Esophagus (tissue), 2 donors: ENCODE data around the gene SLC17A4. TPM values are rescaled to one million over a fixed set of nuclear protein-coding genes. Genes with fewer than 3 reads are reported as not detected.

Experiments used
- H3K27ac ChIP-seq, 2 donors: one replicate each; pipeline ENCODE4 v1.5.1; 2013; ENCODE audit warnings: low read depth in 2 of 2, mild to moderate bottlenecking in 2 of 2, inconsistent platforms in 1 of 2, low read length in 1 of 2, moderate library complexity in 1 of 2
- H3K27me3 ChIP-seq, 2 donors: one replicate each; pipeline ENCODE4 v1.6.1; 2013; ENCODE audit warnings: low read length in 2 of 2, control low read depth in 1 of 2, mild to moderate bottlenecking in 1 of 2; ENCODE audit not compliant: insufficient read depth in 2 of 2, control insufficient read depth in 1 of 2
- H3K36me3 ChIP-seq, 2 donors: one replicate each; pipeline ENCODE4 v1.6.1; 2013; ENCODE audit warnings: low read length in 1 of 2; ENCODE audit not compliant: control insufficient read depth in 2 of 2, insufficient read depth in 2 of 2
- H3K4me1 ChIP-seq, 2 donors: one replicate each; pipeline ENCODE4 v1.6.1; 2013; ENCODE audit warnings: low read length in 1 of 2; ENCODE audit not compliant: control insufficient read depth in 2 of 2, insufficient read depth in 2 of 2
- H3K4me3 ChIP-seq, 2 donors: one replicate each; pipeline ENCODE4 v1.5.1; 2013; ENCODE audit warnings: low read length in 2 of 2, mild to moderate bottlenecking in 2 of 2, low read depth in 1 of 2, moderate library complexity in 1 of 2
- H3K9me3 ChIP-seq, 2 donors: one replicate each; pipeline ENCODE4 v1.6.1; 2013; ENCODE audit warnings: mild to moderate bottlenecking in 2 of 2, low read depth in 1 of 2, low read length in 1 of 2, moderate library complexity in 1 of 2; ENCODE audit not compliant: control insufficient read depth in 2 of 2, insufficient read depth in 1 of 2
- WGBS, 2 donors: extraction: QIAGEN DNeasy Blood & Tissue Kit; methylation state at CpG; one replicate each; pipeline ENCODE4 v1.1.7; 2013; 5-methylcytosine and 5-hydroxymethylcytosine counted together
- polyA plus RNA-seq, 2 donors: library from polyadenylated mRNA; stranded (reverse); fragments of 200-250 nt; gene quantifications; one replicate each; pipeline ENCODE4 v1.2.3, GENCODE V29; 2013
- donor health status: healthy with polysubstance abuse.
- donor health status: Bipolar disorder and iron deficiency.

Gene SLC17A4
- polyA plus RNA-seq, 2 donors: not detected

DNA sequence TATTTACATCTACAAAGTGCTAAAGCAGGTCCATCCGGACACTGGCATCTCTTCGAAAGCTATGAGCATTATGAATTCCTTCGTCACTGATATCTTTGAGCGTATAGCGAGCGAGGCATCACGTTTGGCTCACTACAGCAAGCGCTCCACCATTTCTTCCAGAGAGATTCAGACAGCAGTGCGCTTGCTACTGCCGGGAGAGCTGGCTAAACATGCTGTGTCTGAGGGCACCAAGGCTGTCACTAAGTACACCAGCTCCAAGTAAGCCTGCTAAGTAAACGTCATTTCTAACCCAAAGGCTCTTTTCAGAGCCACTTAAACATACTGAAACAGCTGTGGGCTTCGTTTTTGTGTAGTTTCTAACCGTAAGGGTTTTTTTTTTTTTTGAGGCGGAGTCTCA is 27.5 kb upstream of the SLC17A4 start:
- 84 to 85% methylated on average over 14 of the region's 14 CpGs for WGBS, 2 donors
- Histone ChIP-seq H3K4me3 (no peak overlapping the region), H3K27ac (no peak overlapping the region), H3K9me3 (peaks cover 2 to 4% of the 10 kb centered on the region in 2 donors), H3K36me3 (no peaks in the 10 kb centered on the region), H3K4me1 (peaks cover 0 to 3% of the 10 kb centered on the region in 2 donors), H3K27me3 (peaks cover 0 to 2% of the 10 kb centered on the region in 2 donors)

DNA sequence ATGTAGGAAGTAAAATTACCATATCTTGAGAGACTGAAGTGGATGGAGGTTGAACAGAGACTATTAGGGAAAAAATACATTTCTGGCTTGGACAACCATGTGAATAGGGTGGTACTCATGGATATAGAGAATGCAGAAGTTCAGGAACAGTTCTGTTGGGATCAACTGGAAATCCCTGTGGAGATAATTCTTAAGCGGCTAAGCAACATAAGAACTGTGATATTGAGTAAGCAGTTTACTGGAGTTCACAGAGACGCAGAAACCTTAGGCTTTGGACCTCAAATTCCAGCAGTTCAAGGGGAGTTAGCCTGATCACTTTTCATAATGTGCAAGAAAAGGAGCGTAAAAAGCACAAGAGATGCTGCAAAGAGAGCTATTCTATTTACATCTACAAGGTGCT is 23.6 kb upstream of the SLC17A4 start:
- H3K9me3 ChIP-seq: peaks cover 2 to 4% of the 10 kb centered on the region in 2 donors
- peaks cover 0 to 2% of the 10 kb centered on the region in 2 donors for H3K27me3 ChIP-seq
- no peak overlapping the region for H3K4me3 ChIP-seq
- H3K4me1 ChIP-seq: peaks cover 0 to 3% of the 10 kb centered on the region in 2 donors
- H3K27ac ChIP-seq: no peak overlapping the region
- H3K36me3 ChIP-seq: no peaks in the 10 kb centered on the region
- whole genome bisulfite sequencing, 2 donors: 88 to 91% methylated on average over 3 of the region's 3 CpGs

DNA sequence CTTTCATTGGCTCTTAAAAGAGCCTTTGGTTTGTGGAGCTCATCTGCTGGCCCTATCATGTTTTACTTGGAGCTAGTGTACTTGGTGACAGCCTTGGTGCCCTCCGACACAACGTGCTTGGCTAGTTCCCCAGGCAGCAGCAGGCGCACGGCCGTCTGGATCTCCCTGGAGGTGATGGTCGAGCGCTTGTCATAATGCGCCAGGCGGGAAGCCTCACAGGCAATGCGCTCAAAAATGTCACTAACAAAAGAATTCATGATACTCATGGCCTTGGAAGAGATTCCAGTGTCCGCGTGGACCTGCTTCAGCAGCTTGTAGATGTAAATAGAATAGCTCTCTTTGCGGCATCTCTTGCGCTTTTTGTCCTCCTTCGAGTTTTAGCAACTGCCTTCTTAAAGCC is 22.8 kb upstream of the SLC17A4 start:
- peaks cover 2 to 4% of the 10 kb centered on the region in 2 donors for H3K9me3 ChIP-seq
- peaks cover 0 to 2% of the 10 kb centered on the region in 2 donors for H3K27me3 ChIP-seq
- no peaks in the 10 kb centered on the region for H3K36me3 ChIP-seq
- no peak overlapping the region for H3K4me3 ChIP-seq
- peaks cover 0 to 3% of the 10 kb centered on the region in 2 donors for H3K4me1 ChIP-seq
- H3K27ac ChIP-seq: no peak overlapping the region
- 93% methylated on average over 15 of the region's 15 CpGs for WGBS, 2 donors

DNA sequence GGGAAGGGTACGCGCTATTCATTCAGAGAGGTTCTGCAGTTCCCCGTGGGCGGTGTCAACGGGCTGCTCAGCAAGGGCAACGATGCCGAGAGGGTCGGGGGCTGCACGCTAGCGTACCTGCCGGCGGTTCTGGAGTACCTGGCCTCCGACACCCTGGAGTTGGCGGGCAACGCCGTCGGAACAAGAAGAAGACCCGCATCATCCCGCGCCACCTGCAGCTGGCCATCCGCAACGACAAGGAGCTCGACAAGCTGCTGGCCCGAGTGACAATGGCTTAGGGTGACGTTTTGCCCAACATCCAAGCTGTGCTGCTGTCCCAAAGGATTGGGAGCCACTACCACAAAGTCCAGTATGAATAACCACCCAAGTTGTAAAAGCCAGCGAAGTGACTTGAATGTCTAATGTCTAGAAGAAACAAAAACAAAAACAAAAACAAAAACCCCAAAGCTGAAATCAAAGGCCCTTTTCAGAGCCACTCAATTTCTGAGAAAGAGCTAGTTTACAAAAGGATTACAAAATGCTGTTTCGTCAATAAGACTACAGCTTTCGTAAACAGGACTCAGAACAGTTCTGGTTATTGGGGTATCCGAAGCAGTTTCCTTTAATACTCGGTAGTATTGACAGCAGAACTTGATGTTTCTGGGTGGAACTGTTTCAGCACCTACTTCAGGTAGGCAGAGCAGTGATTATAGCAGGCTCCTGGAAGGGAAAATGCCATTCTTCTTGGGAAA is 21.9 kb upstream of the SLC17A4 start:
- WGBS, 2 donors: 55 to 57% methylated on average over 30 of the region's 30 CpGs
- Histone ChIP-seq H3K36me3 (no peaks in the 10 kb centered on the region), H3K27me3 (peaks cover 0 to 2% of the 10 kb centered on the region in 2 donors), H3K27ac (no peak overlapping the region), H3K4me1 (peaks cover 0 to 3% of the 10 kb centered on the region in 2 donors), H3K9me3 (peaks cover 2 to 4% of the 10 kb centered on the region in 2 donors), H3K4me3 (no peak overlapping the region)

DNA sequence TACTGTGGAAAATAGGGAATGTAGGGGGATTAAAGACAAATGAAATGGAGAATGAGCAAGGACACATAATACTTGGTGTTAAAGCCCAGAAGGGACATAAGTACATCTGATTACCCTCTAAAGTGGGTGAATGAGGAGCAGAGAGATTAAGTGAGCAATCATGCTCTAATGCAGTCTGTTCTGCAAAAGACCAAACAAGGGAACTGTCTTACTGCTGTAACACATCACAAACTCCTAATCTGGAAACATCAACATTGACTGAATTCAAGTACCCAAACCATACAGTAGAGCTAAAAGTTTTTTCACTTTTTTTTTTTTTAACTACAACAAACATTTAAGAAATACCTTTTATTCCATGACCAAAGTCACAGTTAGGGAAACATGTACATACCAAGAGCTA is 19.3 kb upstream of the SLC17A4 start:
- H3K27ac ChIP-seq: no peak overlapping the region
- H3K36me3 ChIP-seq: no peaks in the 10 kb centered on the region
- peaks cover 0 to 3% of the 10 kb centered on the region in 2 donors for H3K4me1 ChIP-seq
- no peak overlapping the region for H3K4me3 ChIP-seq
- peaks cover 2 to 4% of the 10 kb centered on the region in 2 donors for H3K9me3 ChIP-seq
- peaks cover 0 to 2% of the 10 kb centered on the region in 2 donors for H3K27me3 ChIP-seq

DNA sequence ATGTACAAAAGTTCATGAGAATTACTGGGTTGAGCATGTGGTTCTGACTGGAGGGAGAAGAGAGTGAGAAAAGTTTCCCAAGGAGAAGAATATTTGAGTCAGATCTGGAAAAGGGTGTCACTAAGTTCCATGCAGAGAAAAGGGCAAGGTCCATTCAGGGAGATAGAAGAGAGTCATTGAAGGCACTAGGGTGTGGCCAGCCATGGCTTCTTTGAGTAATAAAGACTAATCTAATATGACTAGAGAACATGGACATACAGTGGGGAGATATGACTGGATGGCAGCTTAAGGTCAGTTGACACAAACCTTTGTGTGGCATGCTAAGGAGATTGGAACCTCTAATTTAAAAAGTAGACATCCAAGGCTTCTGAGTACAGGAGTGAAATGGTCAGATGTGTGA is 10.7 kb upstream of the SLC17A4 start:
- Histone ChIP-seq H3K27me3 (no peaks in the 10 kb centered on the region), H3K36me3 (no peaks in the 10 kb centered on the region), H3K4me1 (no peaks in the 10 kb centered on the region), H3K27ac (no peak overlapping the region), H3K9me3 (no peaks in the 10 kb centered on the region), H3K4me3 (no peak overlapping the region)

DNA sequence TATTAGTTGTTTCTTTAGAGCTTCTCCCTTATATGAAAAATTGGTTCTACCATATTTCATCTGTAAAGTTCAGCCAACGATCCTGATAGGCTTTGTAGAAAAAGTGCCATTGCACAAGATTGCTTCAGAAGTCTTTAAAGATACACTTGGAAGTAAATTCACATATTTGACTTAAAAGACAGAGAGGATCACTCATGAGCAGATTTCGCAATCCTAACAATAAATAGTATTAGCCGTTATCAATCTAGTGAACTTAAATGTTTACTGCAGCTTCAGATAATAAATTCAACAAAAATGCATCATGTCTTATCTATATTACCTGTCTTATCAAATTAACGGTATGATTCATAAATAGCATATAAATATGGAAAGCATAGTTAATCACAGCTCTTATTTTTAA is 8.7 kb upstream of the SLC17A4 start:
- no peaks in the 10 kb centered on the region for H3K4me1 ChIP-seq
- H3K36me3 ChIP-seq: no peaks in the 10 kb centered on the region
- H3K27ac ChIP-seq: no peak overlapping the region
- no peaks in the 10 kb centered on the region for H3K27me3 ChIP-seq
- no peaks in the 10 kb centered on the region for H3K9me3 ChIP-seq
- WGBS, 2 donors: 68 to 77% methylated on average over 4 of the region's 4 CpGs
- H3K4me3 ChIP-seq: no peak overlapping the region

DNA sequence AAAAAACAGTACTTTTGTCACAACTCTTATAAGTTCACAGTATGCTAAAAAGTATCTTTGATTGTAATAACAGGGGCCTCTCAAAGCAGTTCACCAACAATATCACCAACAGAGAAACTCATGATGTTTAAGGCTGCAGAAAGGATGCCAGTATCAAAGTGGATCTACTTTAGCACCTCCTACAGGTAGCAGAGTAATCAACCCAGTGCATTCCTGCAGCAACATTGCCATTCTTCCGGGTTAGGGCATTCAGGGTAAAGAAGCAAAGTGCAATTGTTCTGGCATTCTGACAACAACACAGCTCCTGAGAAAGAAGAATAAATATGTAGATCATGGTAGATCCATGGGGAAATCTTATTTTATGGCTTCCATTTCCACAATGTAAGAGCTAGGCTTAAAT is 7.6 kb upstream of the SLC17A4 start:
- Histone ChIP-seq H3K4me3 (no peak overlapping the region), H3K9me3 (no peaks in the 10 kb centered on the region), H3K36me3 (no peaks in the 10 kb centered on the region), H3K27ac (no peak overlapping the region), H3K4me1 (no peaks in the 10 kb centered on the region), H3K27me3 (no peaks in the 10 kb centered on the region)
- WGBS, 2 donors: 57 to 84% methylated on average over 1 of the region's 1 CpG

DNA sequence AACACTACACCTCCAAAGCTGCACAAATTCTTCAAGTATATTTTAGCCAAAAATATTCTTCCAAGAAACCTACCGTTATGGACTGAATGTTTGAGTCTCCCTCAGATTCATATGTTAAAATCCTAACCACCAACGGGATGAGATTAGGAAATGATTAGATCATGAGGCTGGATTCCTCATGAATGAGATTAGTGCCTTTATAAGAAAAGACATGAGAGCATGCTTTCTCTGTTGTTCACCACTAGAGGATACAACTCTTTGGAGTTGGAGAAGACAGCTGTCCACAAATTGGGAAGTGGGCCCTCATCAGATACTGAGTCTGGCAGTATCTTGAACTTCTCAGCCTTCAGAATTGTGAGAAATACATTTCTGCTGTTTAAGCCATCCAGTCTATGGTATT is 7.1 kb upstream of the SLC17A4 start:
- H3K4me3 ChIP-seq: no peak overlapping the region
- H3K4me1 ChIP-seq: no peaks in the 10 kb centered on the region
- H3K9me3 ChIP-seq: no peaks in the 10 kb centered on the region
- no peaks in the 10 kb centered on the region for H3K27me3 ChIP-seq
- H3K36me3 ChIP-seq: no peaks in the 10 kb centered on the region
- WGBS, 2 donors: 84 to 89% methylated on average over 2 of the region's 2 CpGs
- H3K27ac ChIP-seq: no peak overlapping the region

DNA sequence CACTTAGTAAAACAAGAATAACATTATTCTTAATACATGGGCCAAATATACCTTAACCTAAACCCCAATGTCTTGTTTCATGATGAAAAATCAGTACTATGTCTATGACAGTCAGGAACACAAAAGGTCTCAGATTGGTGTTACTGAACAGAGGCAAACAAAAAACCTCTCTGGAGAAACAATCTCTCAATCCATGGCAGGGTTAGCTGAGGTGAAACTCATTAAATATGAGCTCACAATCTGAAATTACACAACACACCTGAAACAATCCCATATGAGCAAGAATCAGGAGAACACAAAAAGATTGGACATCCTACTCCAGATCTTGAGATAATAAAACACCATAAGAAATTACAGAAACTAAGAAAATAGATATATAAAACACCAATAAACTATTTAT is 6.5 kb upstream of the SLC17A4 start:
- Histone ChIP-seq H3K27ac (no peak overlapping the region), H3K9me3 (no peaks in the 10 kb centered on the region), H3K36me3 (no peaks in the 10 kb centered on the region), H3K4me1 (no peaks in the 10 kb centered on the region), H3K27me3 (no peaks in the 10 kb centered on the region), H3K4me3 (no peak overlapping the region)
